ENCODE measurements around the gene ORAI2.

DNA sequence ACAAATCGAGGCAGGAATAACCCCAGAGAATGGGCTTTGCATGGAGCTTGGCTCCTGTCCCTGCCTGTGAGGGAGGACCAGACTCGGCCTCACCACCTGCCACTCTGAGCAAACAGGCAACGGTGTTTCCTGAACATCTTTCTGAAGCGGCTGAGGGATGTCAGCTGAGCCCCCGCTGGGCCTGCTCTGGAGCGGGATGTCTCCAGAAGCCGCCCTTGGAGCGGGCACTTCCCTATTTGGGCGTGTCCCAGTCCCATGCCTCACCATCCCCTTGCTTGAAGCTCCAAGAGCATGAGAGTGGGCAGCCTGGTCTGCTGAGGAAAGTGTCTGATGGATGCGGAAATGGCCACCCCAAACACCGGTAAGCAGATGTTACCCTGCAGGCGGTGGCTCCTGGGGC is 21.1 kb downstream of the ORAI2 start:
- TF ChIP-seq POLR2A (IDR thresholded peaks at IDR 0.05; ENCODE audit: low read depth, low read length) (no peak), MYC (IDR thresholded peaks at IDR 0.05; ENCODE audit: low read depth, low read length) (no peak), POLR2AphosphoS5 (IDR thresholded peaks at IDR 0.05; ENCODE audit: insufficient read depth, low read depth, low read length) (no peak), EZH2 (IDR thresholded peaks at IDR 0.05; ENCODE audit: borderline replicate concordance, low read depth, low read length, severe bottlenecking) (no peak)
- TF ChIP-seq, protein P1, sequence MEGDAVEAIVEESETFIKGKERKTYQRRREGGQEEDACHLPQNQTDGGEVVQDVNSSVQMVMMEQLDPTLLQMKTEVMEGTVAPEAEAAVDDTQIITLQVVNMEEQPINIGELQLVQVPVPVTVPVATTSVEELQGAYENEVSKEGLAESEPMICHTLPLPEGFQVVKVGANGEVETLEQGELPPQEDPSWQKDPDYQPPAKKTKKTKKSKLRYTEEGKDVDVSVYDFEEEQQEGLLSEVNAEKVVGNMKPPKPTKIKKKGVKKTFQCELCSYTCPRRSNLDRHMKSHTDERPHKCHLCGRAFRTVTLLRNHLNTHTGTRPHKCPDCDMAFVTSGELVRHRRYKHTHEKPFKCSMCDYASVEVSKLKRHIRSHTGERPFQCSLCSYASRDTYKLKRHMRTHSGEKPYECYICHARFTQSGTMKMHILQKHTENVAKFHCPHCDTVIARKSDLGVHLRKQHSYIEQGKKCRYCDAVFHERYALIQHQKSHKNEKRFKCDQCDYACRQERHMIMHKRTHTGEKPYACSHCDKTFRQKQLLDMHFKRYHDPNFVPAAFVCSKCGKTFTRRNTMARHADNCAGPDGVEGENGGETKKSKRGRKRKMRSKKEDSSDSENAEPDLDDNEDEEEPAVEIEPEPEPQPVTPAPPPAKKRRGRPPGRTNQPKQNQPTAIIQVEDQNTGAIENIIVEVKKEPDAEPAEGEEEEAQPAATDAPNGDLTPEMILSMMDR (IDR thresholded peaks at IDR 0.05; ENCODE audit: extremely low read depth in 1 of 2, insufficient read depth in 1 of 2, low read depth in 1 of 2, low read length in 2 of 2) = no peak

All from endothelial cell of umbilical vein (primary cell).